ENCODE data around the gene A4GNT.

GRCh38 chr3:138136201-138136600 lies 4.0 kb upstream of the A4GNT start:
- TF ChIP-seq CTCF (IDR thresholded peaks at IDR 0.05) (no peak), POLR2AphosphoS5 (IDR thresholded peaks at IDR 0.05) (no peak), POLR2A (IDR thresholded peaks at IDR 0.05) (no peak), EP300 (IDR thresholded peaks at IDR 0.05) (no peak)
